Measurements from ENCODE around the gene HAUS8.
"Not testable (repeated sequence)": the region's sequence is repeated elsewhere in the genome, so short reads cannot be mapped to it uniquely, and the experiment has no call there.

Gene HAUS8, protein sequence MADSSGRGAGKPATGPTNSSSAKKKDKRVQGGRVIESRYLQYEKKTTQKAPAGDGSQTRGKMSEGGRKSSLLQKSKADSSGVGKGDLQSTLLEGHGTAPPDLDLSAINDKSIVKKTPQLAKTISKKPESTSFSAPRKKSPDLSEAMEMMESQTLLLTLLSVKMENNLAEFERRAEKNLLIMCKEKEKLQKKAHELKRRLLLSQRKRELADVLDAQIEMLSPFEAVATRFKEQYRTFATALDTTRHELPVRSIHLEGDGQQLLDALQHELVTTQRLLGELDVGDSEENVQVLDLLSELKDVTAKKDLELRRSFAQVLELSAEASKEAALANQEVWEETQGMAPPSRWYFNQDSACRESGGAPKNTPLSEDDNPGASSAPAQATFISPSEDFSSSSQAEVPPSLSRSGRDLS

GRCh38 chr19:17075035-17075863 lies at the start of gene HAUS8, which contains the start of gene MYO9B:
Gene HAUS8 (minus strand): TSS chr19:17075452. CDS start chr19:17075422, 30 bp downstream.
Gene MYO9B (plus strand): TSS chr19:17075777. CDS start chr19:17101718, 25,941 bp downstream.
- peak; percentile 88 to 97 for DNase-seq

DNA sequence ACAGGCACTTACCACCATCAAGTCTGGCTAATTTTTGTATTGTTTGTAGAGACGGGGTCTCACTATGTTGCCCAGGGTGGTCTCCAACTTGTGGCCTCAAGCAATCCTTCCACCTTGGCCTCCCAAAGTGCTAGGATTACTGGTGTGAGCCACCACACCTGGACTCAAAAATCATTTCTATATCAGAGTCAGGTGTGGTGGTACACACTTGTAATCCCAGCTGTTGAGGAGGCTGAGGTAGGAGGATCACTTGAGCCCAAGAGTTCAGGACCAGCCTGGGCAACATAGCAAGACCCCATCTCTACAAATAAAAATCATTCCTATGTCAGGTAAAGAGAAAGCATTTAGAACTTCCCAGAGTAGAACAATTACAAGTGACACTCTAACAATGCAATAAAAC lies 48.8 kb upstream of the HAUS8 start:
- no peak for DNase-seq

DNA sequence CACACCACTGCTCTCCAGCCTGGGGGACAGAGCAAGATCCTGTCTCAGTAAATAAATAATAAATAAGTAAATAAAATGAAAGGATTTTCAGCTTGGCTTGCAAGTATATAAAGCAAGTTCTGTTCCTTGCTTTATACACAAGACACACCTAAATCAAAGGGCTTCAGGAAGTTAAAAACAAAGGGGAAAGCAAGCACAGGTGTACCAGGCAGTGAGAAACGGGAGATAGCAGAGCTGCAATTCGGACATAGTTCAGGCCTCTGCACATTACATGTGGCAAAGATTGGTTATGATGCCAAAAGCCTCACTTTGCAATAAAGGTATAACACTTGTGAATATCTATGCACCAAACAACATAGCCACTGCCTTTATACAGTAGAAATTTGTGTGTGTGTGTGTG lies 47.8 kb upstream of the HAUS8 start:
- no peak for DNase-seq

DNA sequence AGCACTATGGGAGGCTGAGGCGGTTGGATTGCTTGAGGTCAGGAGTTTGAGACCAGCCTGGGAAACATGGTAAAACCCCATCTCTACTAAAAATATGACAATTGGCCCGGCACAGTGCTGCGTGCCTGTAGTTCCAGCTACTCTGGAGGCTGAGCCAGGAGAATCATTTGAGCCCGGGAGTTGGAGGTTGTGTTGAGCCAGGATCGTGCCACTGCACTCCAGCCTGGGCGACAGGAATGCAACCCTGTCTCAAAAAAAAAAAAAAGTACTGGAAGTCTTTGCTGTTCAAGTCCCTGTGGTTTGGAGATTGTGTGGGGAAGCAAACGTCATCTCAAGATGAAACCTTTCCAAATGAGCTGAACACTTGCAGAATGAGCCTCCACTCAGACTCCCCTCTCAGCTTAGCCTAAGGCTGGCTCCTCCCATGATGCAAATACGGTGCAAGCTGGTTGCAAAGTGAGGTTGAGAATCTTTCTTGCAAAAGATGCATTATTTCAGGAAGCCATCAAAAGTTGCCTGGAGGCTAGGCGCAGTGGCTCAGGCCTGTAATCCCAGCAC lies 46.6 kb upstream of the HAUS8 start:
- no peak for DNase-seq

GRCh38 chr19:17118957-17119356 lies 43.7 kb upstream of the HAUS8 start:
- no peak for DNase-seq

- DNase-seq: no peak
Measured at GRCh38 chr19:17116996-17117702, 41.9 kb upstream of the HAUS8 start.

DNA sequence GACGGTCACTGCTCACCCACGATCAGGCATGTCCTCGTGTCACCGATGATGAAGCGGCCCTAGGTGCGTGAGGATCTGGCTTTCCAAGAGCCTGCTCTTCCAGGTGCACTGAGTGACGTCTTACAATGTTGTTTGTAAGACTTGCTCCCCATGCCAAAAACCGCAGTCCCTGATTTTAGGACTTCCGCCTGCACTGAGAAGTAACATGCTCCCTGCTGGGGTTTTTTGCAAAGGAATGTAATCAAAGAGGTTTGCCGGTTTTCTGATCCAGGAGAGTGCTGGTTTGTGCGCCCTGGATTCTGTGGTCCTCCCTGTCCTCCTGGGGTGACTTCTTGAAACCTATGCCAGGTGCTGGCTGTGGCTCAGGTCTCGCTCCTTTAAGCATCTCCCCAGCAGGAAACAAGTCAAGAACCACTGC lies 39.2 kb upstream of the HAUS8 start:
- DNase-seq: no peak

GRCh38 chr19:17113127-17113785 lies 38.0 kb upstream of the HAUS8 start:
- no peak for DNase-seq

GRCh38 chr19:17112700-17113099 lies 37.4 kb upstream of the HAUS8 start:
- no peak for DNase-seq

DNA sequence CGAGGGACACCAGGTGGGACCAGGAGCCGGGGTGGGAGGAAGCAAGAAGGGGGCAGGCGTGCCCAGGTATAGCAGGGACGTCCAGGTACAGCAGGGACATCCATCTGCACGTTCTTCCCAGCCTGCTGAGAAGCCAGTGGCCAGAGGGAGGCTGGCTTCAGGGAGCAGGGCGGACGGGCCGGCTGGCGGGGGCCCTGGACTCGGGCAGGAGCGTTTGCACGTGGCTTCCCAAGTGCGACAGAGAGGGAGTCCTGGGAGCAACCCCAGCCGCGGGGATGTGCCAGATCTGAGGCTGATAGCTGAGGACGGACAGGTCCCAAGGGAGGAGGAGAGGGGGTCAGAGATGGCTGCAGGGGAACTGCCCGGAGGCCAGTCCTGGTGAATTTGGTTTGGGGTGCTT lies 37.0 kb upstream of the HAUS8 start:
- DNase-seq: no peak

DNA sequence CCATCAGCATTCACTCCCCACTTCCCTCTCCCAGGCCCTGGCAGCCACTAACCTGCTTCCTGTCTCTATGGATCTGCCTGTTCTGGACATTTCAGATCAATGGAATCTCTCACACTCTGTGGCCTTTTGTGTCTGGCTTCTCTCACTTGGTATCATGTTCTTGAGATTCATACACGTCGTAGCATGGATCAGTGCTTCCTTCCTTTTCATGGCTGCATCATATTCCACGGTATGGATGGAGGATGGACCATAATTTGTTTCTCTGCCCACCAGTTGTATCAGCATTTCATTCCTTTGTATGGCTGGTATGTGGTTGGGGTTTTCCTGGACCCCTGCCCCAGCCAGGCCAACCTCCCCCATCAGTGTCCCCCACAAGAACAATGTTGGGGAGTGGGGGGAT lies 36.5 kb upstream of the HAUS8 start:
- DNase-seq: no peak

- no peak for DNase-seq
Measured at GRCh38 chr19:17110599-17110966, 35.3 kb upstream of the HAUS8 start.

DNA sequence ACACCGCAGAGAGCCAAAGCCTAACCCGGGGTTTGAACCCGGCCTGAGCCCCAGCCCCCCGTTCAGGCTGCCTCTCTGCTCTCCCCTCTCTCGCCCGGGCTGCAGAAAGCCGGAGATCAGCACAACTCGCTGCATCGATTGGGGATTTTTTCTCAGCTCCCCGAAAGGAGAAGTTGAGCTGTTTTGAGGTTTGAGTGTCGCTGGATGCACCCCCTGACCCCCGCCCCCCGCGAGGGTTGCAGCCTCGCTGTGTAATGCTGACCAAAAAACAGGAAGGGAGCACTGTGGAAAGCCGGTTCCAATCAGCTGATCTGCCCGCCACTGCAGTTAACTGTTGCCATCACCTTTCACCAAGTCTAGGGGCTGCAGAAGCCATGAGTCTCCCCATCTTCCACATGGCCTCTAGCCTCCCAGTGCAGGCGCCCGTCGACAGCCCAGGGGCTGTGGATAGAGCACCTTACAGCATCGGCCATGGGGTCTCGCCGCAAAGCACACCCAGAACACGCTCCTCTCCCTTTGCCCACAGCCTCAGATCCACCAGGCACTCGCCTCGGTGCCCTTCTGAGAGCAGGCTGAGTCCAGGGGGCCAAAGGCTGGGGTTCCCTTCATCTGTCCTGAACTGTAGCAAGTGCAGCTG lies 34.8 kb upstream of the HAUS8 start:
- no peak for DNase-seq

GRCh38 chr19:17109300-17109699 lies 34.0 kb upstream of the HAUS8 start:
- DNase-seq: no peak

- no peak for DNase-seq
Measured at GRCh38 chr19:17108453-17108784, 33.2 kb upstream of the HAUS8 start.

DNA sequence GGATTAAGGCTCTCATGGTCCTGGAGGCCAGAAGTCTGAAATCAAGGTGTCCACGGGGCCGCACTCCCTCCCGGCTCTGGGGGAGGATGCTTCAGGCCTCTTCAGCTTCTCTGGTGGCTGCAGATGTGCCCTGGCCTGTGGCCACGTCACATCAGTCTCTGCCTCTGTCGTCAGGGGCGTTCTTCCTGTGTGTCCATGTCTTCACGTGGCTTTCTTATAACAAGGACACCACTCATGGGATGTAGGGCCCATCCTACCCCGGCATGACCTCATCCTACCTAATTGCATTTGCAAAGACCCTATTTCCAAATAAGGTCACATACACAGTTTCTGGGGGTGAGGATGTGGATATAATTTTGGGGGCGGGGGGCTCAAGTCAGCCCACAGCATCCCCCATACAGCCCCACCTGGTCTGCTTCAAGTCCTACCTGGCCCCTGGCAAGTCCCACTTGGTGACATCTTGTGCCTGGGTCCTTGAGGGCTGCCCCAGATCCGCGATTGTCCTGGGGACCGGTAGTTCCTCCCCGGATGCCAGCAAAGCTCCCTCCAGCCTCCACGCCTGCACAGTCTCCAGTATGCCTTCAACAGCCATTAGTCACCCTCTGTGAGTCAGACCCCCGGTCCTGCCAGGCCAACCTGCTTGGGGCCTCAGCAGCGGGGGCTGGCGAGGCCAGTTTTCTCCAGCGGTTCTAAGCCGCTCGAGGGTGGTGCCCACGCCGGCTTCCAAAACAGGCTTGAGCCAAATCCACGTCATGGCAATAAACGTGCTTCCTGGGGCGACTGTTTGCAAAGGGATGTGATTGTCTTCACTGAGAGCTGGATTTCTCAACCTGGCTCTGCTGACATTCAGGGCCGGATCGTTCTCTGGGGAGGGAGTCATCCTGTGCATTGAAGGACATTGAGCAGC lies 32.5 kb upstream of the HAUS8 start:
- no peak for DNase-seq

- DNase-seq: not testable (repeated sequence)
Measured at GRCh38 chr19:17106964-17107363, 31.7 kb upstream of the HAUS8 start.

DNA sequence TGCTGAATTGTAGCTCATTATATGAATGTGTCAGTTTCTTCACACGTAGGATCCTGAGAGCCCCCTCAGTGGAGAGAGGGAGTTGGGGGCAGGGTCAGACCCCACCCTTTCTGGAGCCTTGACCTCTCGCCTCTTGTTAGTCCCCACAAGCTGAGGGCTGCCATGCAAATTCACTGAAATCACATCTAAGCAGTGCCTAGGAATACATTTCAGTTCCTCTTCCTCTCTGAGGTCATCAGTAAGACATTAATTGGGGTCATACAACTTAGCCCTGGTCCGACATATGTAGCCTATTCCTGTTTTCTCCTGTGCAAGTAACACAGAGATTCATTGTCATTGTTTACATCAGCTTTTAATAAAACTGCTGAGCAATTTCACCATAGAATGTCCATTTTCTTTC lies 30.3 kb upstream of the HAUS8 start:
- DNase-seq: no peak

- DNase-seq: no peak
Measured at GRCh38 chr19:17104679-17105078, 29.4 kb upstream of the HAUS8 start.

GRCh38 chr19:17103177-17103576 lies 27.9 kb upstream of the HAUS8 start:
- DNase-seq: peak in 1 of 2 experiments; percentile 23
